ENCODE measurements around the gene LOXL1.

LOXL1 gene

GRCh38 chr15:73900095-73900712 lies 26.1 kb upstream of the LOXL1 start:
- ATAC-seq (ENCODE audit: low read depth): peak; percentile 25; the same call in 1 of the 3 replicates
- no peaks in the 10 kb centered on the region for H3K4me1 ChIP-seq (ENCODE audit: insufficient read depth, poor library complexity, severe bottlenecking)
- H3K27me3 ChIP-seq (ENCODE audit: insufficient read depth, poor library complexity, severe bottlenecking): no peaks in the 10 kb centered on the region
- DNase-seq (ENCODE audit: low spot score): peak; percentile 60
- H3K27ac ChIP-seq (ENCODE audit: poor library complexity, severe bottlenecking): no peak overlapping the region
- H3K9me3 ChIP-seq (ENCODE audit: severe bottlenecking): no peaks in the 10 kb centered on the region
- no peaks in the 10 kb centered on the region for H3K36me3 ChIP-seq (ENCODE audit: low read depth)
- no peak overlapping the region for H3K4me3 ChIP-seq (ENCODE audit: severe bottlenecking)
- TF ChIP-seq CTCF (IDR thresholded peaks at IDR 0.05; ENCODE audit: poor library complexity, severe bottlenecking): no peak

- Histone ChIP-seq H3K4me3 (ENCODE audit: severe bottlenecking) (no peak overlapping the region), H3K9me3 (ENCODE audit: severe bottlenecking) (no peaks in the 10 kb centered on the region), H3K4me1 (ENCODE audit: insufficient read depth, poor library complexity, severe bottlenecking) (no peaks in the 10 kb centered on the region), H3K27me3 (ENCODE audit: insufficient read depth, poor library complexity, severe bottlenecking) (no peaks in the 10 kb centered on the region), H3K27ac (ENCODE audit: poor library complexity, severe bottlenecking) (no peak overlapping the region), H3K36me3 (ENCODE audit: low read depth) (no peaks in the 10 kb centered on the region)
- TF ChIP-seq CTCF (IDR thresholded peaks at IDR 0.05; ENCODE audit: poor library complexity, severe bottlenecking): no peak
- DNase-seq (ENCODE audit: low spot score) (peak; percentile 24), ATAC-seq (ENCODE audit: low read depth) (no peak)
Measured at GRCh38 chr15:73901126-73901810, 25.0 kb upstream of the LOXL1 start.

GRCh38 chr15:73902121-73903020 lies 23.9 kb upstream of the LOXL1 start:
- H3K4me3 ChIP-seq (ENCODE audit: severe bottlenecking): no peak overlapping the region
- no peak for TF ChIP-seq CTCF (IDR thresholded peaks at IDR 0.05; ENCODE audit: poor library complexity, severe bottlenecking)
- H3K27me3 ChIP-seq (ENCODE audit: insufficient read depth, poor library complexity, severe bottlenecking): no peaks in the 10 kb centered on the region
- no peaks in the 10 kb centered on the region for H3K36me3 ChIP-seq (ENCODE audit: low read depth)
- H3K27ac ChIP-seq (ENCODE audit: poor library complexity, severe bottlenecking): no peak overlapping the region
- no peaks in the 10 kb centered on the region for H3K4me1 ChIP-seq (ENCODE audit: insufficient read depth, poor library complexity, severe bottlenecking)
- DNase-seq (ENCODE audit: low spot score) (no peak), ATAC-seq (ENCODE audit: low read depth) (no peak; the same call in 2 of the 3 replicates)
- no peaks in the 10 kb centered on the region for H3K9me3 ChIP-seq (ENCODE audit: severe bottlenecking)

- H3K27ac ChIP-seq (ENCODE audit: poor library complexity, severe bottlenecking): no peak overlapping the region
- ATAC-seq (ENCODE audit: low read depth): no peak
- H3K4me1 ChIP-seq (ENCODE audit: insufficient read depth, poor library complexity, severe bottlenecking): no peaks in the 10 kb centered on the region
- no peak for DNase-seq (ENCODE audit: low spot score)
- H3K27me3 ChIP-seq (ENCODE audit: insufficient read depth, poor library complexity, severe bottlenecking): no peaks in the 10 kb centered on the region
- H3K4me3 ChIP-seq (ENCODE audit: severe bottlenecking): no peak overlapping the region
- no peaks in the 10 kb centered on the region for H3K9me3 ChIP-seq (ENCODE audit: severe bottlenecking)
- TF ChIP-seq CTCF (IDR thresholded peaks at IDR 0.05; ENCODE audit: poor library complexity, severe bottlenecking): no peak
- no peaks in the 10 kb centered on the region for H3K36me3 ChIP-seq (ENCODE audit: low read depth)
Measured at GRCh38 chr15:73904026-73904815, 22.0 kb upstream of the LOXL1 start.

Data from RWPE2 (cell line).